ENCODE measurements around the gene ADAMTS10.
"Not testable (repeated sequence)": the region's sequence is repeated elsewhere in the genome, so short reads cannot be mapped to it uniquely, and the experiment has no call there.

ADAMTS10 gene

DNA sequence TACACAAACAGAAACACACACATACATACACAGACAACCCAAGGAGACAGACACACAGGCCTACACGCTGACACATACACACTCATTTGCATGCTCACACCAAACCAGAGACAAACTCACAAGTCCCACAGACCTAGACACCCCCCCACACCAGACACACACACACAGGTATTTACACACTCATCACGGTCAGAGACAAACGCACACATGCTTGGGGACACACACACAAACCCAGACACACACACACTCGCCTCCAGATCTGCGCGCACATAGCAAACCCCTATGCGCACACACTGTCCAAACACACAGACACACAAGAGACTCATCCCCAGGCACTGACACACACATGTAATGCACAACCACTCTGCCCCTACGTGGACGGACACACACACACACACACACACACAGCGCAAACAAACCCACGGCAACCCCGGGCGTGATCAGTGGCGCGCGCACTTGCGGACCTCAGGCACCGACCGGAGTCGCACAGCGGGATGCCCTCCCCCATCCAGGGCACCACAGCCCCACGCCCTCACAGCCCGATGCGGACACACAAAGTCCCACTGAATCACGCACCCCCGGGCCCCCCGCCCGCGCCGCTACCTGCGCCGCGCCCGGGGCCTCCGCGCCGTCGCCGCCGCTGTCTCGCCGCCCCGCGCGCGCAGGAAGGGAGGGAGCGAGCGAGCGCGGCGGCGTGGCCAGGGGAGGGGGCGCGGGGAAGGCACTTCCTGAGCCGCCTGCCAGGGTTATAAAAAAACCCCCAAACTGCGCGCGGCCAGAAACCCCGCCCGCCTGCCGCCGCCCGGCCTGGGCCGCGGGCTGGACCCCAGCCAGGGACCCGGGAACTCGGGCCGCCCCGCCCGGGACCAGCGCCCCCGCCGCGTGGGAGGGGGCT lies at the start of gene ADAMTS10:
ADAMTS10 (minus strand) TSS at position 675 of the 895 bp plus-strand sequence. CDS start 5,005 bp downstream, outside the sequence.
- no peak for DNase-seq

DNA sequence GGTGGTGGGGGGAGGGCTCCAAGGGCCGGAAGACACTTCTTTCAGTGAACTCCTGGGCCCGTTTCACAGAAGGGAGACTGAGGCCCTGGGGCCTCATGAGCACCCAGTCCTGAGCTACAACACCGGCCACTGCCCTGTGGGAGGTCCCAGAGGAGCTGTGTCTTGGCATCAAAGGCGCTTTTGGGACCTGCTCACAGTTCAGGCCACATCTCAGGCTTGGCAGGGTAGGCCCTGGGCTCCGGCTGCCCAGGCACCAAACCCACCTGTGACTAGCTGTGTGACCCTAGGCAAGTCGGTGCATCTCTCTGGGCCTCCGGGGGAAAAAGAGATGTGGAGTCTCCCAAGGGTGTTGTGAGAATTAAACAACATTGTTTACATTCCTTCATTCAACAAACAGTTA lies 49.4 kb upstream of the ADAMTS10 start:
- DNase-seq, result no peak

DNA sequence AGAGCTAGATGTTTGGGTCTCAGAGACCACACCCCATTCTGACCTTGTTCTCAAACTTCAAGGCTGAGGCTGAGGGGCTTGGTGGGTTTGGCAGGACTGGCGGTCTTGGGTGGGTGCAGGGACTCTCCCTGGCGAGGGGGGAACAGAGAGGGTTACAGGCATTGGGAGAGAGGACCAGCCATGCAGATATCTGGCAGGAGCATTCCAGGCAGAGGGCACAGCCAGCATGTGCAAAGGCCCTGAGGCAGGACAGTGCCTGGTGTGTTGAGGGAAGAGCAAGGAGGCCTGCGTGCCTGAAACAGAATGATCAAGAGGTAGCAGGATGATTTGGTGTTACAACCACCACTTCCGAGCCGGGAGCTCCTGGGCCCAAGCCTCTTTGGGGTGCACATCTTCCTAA lies 47.4 kb upstream of the ADAMTS10 start:
- no peak for DNase-seq

DNA sequence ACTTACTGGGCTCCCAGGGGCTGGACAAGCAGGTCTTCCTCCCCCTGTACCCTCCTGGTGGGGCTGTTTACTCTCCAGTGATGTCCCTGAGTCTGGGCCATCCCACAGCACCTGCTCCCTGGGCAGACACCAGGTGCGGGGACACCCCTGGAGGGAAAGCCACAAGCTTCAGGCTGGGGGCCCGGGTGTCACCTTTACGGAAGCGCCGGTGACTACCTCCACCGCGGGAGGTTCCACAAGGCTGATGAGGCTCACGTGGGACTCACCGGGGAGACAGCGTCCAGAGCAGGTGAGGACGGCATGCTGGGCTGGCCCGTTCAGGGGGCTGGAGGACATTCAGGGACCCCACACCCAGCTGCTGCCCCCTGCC lies 44.8 kb upstream of the ADAMTS10 start:
- DNase-seq, result no peak

DNA sequence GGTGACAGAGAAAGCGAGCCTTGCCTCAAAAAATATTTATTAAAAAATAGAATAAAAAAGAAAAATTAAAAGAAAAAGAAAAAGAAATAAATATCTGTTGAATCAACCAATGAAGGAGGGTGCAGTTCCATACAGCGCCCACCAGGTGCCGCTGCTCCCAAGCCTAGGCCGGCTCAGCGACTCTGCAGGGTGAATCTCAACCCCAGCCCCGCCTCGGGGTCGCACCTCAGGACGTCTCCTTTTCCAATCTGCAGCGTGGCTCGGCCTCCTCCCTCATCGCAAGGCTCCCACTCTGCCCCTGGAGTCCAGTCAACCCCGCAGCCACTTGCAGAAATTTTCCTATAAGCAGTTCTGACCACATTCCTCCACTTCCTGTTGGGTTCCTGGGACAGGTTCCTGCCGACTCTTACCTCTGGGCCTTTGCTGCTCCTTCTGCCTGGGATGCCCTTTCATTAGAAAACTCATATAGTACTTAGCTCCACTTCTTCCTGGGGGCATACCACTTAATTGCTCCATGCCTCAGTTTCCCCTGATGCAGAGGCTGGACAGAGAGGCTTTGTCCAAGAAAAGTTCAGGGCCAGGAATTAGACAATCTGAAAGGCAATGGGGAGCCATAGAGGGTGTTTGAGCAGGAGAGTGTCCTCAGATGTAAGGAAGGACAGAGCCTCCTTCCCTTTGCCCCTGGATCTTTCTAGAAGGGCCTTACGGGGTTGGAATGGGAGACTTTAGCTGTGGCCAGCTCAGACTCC lies 44.2 kb upstream of the ADAMTS10 start:
- no peak for DNase-seq

DNA sequence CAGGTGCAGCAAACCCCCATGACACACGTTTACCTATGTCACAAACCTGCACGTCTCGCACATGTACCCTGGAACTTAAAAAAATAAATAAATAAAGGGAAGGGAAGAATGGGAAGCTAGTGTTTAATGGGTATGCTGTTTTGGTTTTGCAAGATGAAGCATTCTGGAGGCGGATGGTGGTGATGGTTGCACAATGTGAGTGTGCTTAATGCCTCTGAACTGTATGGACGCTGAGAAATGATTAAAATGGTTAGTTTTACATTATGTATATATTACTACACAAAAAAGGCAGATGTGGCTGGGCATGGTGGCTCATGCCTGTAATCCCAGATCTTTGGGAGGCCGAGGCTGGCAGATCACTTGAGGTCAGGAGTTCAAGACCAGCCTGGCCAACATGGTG lies 37.7 kb upstream of the ADAMTS10 start:
- no peak for DNase-seq

DNA sequence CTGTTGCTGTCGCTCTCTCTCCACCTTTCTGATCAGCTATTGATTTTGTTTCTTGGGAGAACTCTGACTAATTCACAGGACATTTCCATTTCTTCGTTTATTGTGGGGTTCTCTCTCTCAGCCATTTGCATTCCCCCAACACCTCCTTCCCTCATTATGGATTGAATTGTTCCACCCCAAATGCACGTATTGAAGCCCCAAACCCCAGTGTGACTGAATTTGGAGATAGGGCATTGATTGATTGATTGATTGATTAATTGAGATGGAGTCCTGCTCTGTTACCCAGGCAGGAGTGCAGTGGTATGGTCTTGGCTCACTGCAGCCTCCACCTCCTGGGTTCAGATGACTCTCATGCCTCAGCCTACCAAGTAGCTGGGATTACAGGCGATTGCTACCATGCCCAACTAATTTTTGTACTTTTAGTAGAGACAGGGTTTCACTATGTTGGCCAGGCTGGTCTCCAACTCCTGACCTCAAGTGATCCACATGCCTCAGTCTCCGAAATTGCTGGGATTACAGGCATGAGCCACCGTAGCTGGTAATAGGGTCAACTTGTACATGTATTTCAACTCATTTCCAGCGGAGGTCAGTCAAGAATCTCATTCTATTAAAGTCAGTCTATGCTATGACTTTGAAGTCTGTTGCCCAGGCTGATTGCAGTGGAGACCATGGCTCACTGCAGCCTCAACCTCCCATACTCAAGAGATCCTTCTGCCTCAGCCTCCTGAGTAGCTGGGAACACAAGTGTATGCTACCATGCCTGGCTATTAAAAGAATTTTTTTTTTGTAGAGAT lies 33.5 kb upstream of the ADAMTS10 start:
- no peak for DNase-seq

DNA sequence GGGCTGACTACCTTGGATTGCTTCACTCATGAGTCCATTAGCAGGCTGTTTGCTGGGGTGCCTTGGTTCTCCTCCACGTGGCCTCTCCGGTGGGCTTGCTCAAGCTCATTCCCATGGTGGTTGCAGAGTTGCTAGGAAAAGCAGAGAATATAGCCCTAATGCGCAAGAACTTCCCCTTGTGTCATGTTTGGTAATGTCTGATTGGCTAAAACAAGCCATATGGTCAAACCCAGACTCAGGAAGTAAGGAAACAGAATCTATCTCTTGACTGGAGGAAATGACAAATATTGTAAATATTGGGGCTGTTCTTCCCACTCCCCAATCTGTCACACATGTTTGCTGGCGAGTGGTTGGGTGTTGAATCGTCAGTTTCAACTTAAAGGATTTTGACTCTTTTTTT lies 32.0 kb upstream of the ADAMTS10 start:
- DNase-seq, result no peak

DNA sequence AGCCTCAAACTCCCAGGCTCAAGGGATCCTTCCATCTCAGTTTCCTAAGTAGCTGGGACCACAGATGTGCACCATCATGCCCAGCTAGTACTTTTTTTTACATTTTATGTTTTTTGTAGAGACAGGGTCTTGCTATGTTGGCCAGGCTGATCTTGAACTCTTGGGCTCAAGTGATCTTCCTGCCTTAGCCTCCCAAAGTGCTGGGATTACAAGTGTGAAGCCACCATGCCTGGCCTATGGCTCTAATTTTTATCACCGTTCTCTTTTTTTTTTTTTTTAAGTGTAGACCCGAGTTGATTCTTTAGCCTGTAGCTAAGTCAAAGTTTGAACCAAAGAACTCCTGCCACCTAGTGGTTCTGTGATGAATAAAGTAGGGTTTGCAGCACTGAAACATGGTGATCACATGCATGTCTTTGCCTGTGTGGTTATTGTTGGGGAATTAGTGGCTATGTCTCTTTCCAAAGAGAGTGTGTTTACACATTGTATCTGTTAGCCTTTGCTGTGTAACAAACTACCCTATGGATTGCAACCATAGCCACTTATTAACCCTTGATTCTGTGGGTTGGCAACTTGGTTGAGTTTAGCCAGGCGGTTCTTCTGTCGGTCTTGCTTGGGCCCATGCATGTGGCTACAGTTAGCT lies 31.5 kb upstream of the ADAMTS10 start:
- DNase-seq, result no peak

DNA sequence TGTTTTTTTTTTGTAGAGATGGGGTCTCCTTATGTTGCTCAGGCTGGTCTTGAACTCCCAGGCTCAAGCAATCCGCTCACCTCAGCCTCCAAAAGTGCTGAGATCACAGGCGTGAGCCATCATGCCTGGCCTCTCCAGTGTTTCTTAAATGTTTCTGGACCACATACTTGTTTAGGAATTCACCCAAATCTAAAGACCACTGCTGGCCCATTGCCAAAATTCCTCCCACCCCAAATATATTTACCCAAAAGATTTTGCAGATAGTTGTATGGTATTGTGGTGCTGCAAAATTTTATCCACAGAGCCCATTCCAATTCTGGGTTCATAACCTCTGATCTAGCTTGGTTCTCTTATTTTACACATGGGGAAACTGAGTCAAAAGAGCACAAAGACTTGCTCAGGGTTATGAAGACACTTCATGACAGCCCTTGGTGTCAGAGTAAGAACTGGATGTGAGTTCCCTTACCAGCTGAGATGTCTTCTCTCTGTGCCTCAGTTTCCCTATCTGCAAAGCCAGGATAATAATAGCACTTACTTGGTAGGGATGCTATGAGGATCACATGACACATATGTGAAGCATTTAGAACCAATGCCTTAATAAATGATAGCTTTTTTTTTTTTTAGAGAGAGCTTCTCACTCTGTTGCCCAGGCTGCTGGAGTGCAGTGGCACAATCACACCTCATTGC lies 30.8 kb upstream of the ADAMTS10 start:
- no peak for DNase-seq

DNA sequence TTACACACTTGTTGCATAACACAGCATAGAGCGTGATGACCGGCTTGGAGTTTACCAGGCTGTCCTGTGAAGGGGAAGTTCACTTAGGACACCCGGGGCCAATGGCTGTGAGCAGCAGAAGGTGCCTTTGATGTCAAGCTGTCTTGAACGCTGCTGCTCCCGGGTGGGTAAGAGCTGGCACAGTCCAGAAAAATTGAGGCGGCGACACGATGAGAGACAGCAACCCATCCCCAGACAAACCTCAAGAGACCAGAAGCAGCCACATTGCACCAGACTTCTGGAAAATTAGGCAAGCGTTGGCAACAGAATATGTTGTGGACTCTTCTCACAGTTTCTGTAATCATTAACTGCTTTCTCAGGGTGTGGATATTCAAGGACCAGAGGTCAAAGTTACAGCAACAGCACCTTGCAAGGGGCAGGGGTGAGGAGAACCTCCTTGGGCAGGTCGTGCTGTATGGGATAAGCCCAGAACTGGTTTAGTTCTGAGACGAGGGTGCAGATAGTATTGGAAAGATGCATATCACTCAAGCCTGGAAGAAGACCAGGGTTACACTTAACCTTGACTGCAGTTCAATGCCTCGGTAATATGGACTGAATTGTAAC lies 30.0 kb upstream of the ADAMTS10 start:
- DNase-seq, result no peak

DNA sequence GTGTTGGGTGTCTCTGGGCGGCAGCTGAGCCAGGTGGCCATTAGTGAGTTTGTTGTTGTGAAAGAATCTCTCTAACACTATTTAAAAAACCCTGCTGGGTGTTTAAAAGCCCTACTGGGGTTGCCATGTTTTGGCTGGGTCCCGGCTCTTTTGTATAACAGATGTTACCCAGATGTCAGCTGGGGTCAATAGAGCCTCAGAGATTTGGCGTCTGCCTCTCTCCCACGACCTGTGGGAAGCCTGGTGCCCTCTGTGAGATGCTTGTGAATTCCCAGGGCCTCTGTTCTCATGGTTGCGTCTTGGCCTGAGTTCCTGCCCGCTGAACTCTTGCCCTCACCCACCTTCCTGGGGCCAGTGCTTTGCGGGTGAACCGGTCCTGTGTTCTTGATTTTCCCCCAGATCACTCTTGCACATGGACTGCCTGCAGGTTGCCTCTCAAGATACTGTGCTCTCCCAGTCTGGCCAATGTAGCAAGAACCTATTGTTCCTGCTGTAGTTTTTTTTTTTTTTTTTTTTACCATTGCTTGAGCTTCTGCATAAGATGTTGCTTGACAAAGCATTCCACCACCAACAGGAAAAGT lies 29.4 kb upstream of the ADAMTS10 start:
- DNase-seq, result no peak

DNA sequence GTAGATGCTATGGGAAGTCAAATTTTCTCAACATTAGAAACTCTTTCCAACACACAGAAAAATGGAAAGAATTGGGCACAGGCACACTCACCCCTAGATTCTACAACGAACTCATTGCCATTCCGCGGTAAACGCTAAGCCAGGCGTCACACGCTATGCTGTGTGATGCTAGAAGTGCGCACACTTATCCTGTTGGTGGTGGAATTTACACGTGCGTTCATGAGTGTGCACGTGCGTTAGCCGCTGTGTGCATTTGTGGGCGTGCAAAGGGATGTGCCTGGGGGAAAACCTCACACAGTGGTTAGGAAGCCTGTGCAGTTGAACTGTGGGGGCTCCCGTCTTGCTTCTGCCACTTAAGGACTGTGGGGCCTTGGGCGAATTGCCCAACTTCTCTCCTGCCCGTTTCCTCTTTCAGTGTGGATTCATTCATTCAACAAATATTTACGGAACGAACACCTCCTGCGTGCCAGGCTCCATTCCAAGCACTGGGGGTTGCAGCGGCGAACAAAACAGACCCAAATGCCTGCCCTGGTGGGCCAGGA lies 27.6 kb upstream of the ADAMTS10 start:
- no peak for DNase-seq

DNA sequence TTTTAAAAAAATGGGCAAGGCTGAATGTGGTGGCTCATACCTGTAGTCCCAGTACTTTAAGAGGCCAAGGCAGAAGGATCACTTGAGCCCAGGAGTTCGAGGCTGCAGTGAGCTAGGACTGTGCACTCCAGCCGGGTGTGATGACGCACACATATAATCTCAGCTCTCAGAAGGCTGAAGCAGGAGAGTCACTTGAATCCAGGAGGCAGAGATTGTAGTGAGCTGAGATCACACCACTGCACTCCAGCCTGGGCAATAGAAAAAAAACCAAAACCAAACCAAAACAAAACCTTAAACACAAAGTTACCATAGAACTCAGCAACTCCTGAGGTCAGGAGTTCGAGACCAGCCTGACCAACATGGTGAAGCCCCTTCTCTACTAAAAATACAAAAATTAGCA lies 26.6 kb upstream of the ADAMTS10 start:
- DNase-seq, result not testable (repeated sequence)

DNA sequence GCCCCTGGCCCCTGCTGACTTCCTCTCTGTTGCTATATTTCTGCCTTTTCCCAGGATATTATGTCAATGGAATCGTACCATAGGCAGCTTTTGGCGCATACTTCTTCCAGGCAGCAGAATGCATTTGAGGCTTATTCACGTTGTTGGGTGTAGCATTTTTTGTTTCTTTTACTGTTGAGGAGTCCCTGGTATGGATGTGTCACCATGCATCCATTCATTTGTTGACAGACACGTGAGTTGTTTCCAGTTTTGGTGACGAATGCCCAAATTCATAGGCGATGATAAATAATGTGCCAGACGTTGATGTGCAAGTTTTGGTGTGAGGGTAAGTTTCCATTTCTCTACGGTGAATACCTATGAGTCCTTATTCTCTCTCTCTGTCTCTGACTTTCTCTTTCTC lies 24.9 kb upstream of the ADAMTS10 start:
- DNase-seq, result no peak

DNA sequence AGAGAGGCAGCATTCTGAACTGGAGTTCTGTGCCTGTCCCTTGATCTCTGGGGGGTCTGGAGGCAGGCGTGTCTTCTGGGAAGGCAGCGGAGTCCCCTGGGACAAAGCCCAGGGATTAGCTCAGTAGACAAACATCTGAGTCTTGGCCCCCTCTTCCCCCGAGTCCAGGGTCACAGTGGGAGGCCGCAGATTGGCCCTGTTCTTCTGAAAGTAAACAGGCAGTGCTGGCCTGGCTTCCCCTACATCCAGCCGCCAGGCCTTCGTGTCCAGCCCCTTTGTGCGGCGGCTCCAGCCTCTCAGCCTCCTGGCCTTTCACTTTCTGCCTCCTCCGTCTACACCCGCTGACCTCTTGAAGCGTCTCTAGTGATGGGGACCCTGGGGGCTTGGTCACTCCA lies 20.9 kb upstream of the ADAMTS10 start:
- DNase-seq, result no peak

DNA sequence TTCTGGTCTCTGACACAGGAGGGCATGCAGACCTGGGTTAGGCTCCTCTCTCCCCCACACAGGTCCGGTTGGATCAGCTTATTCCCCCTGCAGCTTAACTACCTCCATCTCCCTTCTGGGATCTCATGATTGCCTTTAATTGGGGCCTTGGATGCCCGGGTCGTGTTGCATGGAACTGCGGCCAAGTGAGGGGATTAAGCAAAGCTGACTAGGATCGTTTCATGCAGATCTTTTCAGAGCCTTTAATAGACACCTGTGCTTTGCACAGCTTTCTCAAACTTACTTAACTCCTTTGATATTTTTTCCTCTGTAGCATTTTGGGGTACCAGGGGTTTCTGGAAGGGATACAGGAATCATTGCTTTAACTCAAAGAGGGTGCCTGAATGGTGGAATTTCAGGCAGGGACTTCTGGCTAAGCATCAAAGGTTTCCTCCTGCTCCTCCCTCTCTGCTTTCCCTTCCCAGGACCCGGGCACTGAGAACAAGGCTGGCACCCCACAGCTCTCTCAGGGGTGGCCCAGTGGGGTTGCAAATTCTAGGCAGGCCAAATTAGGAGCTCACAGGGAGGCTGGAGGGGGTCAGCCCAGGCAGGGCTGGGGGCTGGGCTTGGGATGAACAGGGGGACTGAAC lies 20.4 kb upstream of the ADAMTS10 start:
- no peak for DNase-seq

DNA sequence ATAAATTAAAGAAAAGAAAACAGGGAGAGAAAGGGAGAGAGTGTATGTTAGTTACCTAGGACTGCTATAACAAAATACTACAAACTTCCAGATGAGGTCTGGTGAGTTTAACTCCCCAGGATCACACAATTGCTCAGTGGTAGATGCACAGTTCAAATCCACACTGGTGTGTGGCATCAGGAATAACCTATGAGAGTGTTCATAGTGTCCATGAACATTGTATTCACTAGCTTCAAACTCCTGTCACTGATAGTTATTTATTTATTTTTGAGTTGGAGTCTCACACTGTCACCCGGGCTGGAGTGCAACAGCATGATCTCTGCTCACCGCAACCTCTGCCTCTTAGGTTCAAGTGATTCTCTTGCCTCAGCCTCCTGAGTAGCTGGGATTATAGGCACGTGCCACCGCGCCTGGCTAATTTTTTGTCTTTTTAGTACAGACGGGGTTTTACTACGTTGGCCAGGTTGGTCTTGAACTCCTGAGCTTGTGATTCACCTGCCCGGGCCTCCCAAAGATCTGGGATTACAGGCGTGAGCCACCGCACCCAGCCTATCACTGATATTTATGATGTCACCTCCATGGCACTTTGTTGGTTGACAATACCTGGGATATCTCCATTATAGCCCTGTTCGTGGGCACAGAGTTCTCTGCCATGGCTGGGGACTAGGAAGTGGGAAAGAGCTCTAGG lies 19.6 kb upstream of the ADAMTS10 start, which contains the start of gene NFILZ:
NFILZ (plus strand) TSS at position 638 of the 688 bp plus-strand sequence. CDS start 46,133 bp downstream, outside the sequence.
- no peak for DNase-seq

DNA sequence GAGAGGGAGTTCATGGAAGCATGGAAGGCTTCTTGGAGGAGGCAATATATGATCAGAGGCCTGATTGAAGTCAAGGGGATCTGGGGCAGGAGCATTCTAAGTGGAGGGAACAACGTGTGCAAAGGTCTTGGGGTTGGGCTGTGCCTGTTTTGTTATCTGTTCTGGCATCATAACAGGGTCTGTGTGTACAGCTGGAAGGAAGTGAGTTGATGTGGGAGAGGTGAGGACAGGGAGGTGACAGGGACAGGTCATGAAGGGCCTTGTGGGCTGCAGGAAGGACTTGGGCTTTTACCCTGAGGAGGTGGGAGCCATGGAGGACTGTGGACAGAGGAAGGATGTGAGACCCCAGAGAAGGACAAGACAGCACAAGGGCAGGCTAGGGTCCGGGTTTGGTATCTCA lies 18.7 kb upstream of the ADAMTS10 start:
- no peak for DNase-seq

DNA sequence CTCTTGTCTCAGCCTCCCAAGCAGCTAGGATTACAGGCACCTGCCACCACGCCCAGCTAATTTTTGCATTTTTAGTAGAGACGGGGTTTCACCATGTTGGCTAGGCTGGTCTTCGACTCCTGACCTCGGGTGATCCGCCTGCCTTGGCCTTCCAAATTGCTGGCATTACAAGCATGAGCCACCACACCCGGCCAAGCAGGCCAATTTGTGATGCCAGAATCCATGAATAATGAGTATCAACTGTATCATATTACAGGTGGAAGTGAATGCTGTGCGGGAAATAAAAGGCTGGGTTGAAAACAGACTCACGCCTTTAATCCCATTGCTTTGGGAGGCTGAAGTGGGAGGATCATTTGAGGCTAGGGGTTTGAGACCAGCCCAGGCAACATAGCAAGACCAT lies 16.3 kb upstream of the ADAMTS10 start:
- DNase-seq, result no peak

All from NCI-H748 treated with DMSO at 0.1 percent for 48 hours (cell line).